Activated CD8-positive, alpha-beta memory T cell treated with anti-CD3 and anti-CD28 coated beads, Interleukin-2, amount 10 ng/mL, durations not matched to agents 7 days and 5 days (primary cell): ENCODE measurements around the gene IGF1R. TPM values are rescaled to one million over a fixed set of nuclear protein-coding genes. Genes with fewer than 3 reads are reported as not detected.

Experiments used
- ATAC-seq: fragments of 150-1000 bp; cut with Tn5 transposase; one replicate; pipeline ENCODE4 v1.10.0; 2021; ENCODE audit warnings: moderate library complexity
- CTCF ChIA-PET: fragments of 350-600 bp; sonication (Branson Sonifier 250); formaldehyde crosslinking; loops from one replicate; lab custom pipeline; 2021; ENCODE audit warnings: antibody characterized with exemption; lab: Charles Lee
- DNase-seq: peaks from one replicate; pipeline ENCODE4 v3.0.0-alpha.2; 2020
- H3K27ac Mint-ChIP-seq: one replicate; pipeline ENCODE4 v1.8.0; 2021; ENCODE audit warnings: mild to moderate bottlenecking, mixed read lengths
- H3K27me3 Mint-ChIP-seq: one replicate; pipeline ENCODE4 v1.8.0; 2021; ENCODE audit warnings: mixed read lengths
- H3K36me3 Mint-ChIP-seq: one replicate; pipeline ENCODE4 v1.8.0; 2021; ENCODE audit warnings: mild to moderate bottlenecking, mixed read lengths
- H3K4me1 Mint-ChIP-seq: one replicate; pipeline ENCODE4 v1.8.0; 2021; ENCODE audit warnings: mixed read lengths
- H3K4me3 Mint-ChIP-seq: one replicate; pipeline ENCODE4 v1.8.0; 2021; ENCODE audit warnings: mild to moderate bottlenecking, moderate library complexity, mixed read lengths
- H3K9me3 Mint-ChIP-seq: one replicate; pipeline ENCODE4 v1.8.0; 2022; ENCODE audit warnings: low read depth, mixed read lengths
- total RNA-seq, 2 experiments: library from RNA; stranded (reverse); gene quantifications; one replicate each; pipeline ENCODE4 v1.2.3, GENCODE V29; 2021

The IGF1R gene
- total RNA-seq, 2 experiments from 2014 or later = 6.2 to 7.0 TPM

DNA sequence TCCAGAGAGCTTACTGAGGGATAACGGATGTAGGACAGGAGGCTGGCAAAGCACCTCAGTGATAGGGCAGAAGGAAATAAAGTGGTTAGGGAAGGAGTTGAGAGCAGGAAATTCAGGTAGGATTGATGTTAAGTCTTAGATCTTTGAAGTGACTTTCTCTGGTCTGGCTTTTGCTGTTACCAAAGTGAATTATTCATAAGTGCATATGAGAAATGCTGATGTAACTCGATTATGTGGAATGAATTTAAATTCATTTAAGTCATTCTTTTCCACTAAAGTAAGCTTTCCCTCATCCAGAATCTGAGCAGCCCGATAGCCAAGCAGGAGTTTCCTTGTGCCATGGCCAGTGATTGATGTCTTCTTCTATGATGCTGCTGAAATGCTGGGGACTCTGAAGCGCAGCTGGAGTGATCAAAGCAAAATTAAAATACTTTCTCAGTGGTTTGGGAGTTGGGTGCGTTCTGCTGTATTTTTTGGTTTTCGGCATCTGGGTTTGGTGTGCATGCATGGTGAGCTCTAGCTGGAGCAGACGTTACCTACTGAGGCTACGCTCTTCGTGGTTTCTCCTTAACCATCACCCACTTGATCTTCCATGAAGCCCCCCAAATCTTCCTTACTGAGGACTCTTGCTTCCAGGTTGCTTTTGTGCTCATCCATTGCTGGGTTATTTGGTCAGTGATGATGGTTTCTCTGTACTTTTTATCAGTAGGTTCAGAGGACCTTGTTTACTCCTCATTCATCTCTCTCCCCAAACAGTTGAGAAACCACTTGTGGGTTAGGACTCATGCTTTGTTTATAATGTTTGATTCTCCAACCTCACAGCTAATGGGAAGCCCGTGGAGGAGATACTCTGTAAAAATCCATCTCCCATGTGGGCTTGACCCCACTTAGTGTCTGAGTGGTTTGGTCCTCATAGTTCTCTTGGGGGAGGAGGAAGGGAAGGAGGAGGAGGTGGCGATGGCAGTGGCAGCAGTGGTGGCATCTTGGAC is 72.5 kb downstream of the IGF1R start:
- Mint-ChIP-seq H3K27ac (no peak overlapping the region), H3K4me3 (no peak overlapping the region), H3K4me1 (peaks cover 4% of the 10 kb centered on the region)

DNA sequence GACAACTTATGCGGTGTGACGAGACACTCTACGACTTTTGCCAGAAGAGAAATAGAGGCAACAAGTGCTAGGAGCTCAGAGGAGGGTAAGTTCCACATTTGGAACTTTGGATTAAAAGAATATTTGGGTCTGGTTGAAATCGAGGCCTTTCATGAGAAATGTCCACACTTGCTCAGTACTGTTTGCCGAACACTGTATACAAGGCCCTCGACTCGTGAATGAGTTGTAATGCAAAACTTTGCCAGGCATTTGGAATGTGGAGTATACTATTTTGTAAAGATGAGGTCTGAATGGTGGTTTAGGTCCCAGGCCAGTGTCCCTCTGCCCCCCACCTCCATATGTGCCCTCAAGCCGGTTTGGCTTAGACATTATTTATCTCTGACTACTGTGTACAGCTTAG is 73.9 kb downstream of the IGF1R start:
- no peak for DNase-seq
- no peaks in the 10 kb centered on the region for H3K36me3 Mint-ChIP-seq
- H3K9me3 Mint-ChIP-seq = no peaks in the 10 kb centered on the region
- H3K4me3 Mint-ChIP-seq = no peak overlapping the region
- H3K27me3 Mint-ChIP-seq = no peaks in the 10 kb centered on the region
- no peak overlapping the region for H3K27ac Mint-ChIP-seq
- peaks cover 3% of the 10 kb centered on the region for H3K4me1 Mint-ChIP-seq
- ATAC-seq = no peak
- CTCF ChIA-PET = no interaction called here

More for the DNA sequence above, 72.5 kb downstream of the IGF1R start:
- Mint-ChIP-seq H3K36me3 (no peaks in the 10 kb centered on the region), H3K9me3 (no peaks in the 10 kb centered on the region), H3K27me3 (no peaks in the 10 kb centered on the region)
- DNase-seq (no peak), ATAC-seq (no peak)
- CTCF ChIA-PET = no interaction called here

DNA sequence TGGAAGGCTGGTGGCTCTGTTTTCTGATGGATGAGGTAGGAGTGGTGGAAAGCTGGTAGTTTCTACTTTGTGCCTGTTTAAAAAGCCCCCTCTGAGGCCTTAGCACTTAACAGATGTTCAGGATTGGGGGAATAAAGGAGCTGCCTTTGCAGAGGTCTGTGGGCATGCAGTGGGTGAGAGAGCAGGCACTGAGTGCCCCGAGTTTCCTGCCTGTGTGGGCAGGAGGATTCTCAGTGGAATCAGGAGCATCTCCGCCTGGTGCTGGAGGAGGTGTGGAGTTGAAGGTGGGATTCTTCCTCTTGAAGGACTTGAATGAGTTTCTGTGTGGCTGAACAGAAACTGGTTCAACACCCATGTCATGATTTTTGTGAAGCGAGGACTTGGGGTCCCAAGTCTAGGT is 74.3 kb downstream of the IGF1R start:
- Mint-ChIP-seq H3K9me3 (no peaks in the 10 kb centered on the region), H3K27me3 (no peaks in the 10 kb centered on the region), H3K36me3 (no peaks in the 10 kb centered on the region), H3K27ac (no peak overlapping the region), H3K4me3 (no peak overlapping the region), H3K4me1 (peaks cover 5% of the 10 kb centered on the region)
- ATAC-seq = no peak
- CTCF ChIA-PET = no interaction called here
- DNase-seq = no peak

DNA sequence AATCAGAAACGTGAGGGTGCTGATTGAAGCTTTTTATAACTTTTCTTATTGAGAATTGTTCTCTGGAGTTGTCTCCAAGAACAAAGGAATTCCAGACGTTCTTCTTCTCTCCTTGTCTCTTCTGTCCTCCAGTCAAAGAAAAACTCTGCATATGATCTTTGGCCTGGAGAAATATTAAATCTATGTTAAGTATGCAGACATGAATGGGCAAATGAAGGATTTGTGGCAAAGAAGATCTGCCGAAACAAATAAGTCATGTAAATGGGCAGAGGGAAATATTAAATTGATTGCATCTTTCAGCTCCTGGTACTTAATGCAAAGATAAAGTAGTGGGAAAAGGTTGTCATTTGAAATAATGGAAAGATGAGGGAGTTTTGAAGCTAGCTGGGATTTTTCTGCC is 74.9 kb downstream of the IGF1R start:
- H3K9me3 Mint-ChIP-seq = no peaks in the 10 kb centered on the region
- no peak for ATAC-seq

DNA sequence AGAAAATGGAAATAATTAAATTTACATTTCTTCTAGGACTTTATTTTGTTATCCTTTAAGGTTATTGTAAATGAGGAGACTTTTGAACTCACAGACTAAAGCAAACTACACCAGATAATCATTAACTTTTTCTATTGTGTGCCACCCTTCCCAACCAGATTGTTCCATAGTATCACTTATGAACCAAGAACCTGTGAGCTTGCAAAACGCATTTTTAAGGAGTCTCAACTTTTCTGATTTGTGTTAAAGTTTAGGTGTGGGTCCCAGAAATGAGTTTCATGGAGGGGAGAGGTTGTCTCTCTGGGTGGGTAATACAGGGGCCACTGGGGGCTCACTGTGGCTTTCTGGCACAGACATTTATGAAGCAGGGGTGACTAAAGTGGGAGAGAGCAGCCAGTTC is 75.7 kb downstream of the IGF1R start:
- Mint-ChIP-seq H3K9me3 (no peaks in the 10 kb centered on the region), H3K36me3 (no peaks in the 10 kb centered on the region), H3K4me1 (peaks cover 5% of the 10 kb centered on the region), H3K27me3 (no peaks in the 10 kb centered on the region), H3K27ac (no peak overlapping the region), H3K4me3 (no peak overlapping the region)
- ATAC-seq = no peak
- CTCF ChIA-PET = no interaction called here
- no peak for DNase-seq

More for the DNA sequence above, 74.9 kb downstream of the IGF1R start:
- H3K4me1 Mint-ChIP-seq = peaks cover 5% of the 10 kb centered on the region
- no peaks in the 10 kb centered on the region for H3K27me3 Mint-ChIP-seq
- no peaks in the 10 kb centered on the region for H3K36me3 Mint-ChIP-seq
- H3K4me3 Mint-ChIP-seq = no peak overlapping the region
- H3K27ac Mint-ChIP-seq = no peak overlapping the region
- CTCF ChIA-PET = no interaction called here
- no peak for DNase-seq

DNA sequence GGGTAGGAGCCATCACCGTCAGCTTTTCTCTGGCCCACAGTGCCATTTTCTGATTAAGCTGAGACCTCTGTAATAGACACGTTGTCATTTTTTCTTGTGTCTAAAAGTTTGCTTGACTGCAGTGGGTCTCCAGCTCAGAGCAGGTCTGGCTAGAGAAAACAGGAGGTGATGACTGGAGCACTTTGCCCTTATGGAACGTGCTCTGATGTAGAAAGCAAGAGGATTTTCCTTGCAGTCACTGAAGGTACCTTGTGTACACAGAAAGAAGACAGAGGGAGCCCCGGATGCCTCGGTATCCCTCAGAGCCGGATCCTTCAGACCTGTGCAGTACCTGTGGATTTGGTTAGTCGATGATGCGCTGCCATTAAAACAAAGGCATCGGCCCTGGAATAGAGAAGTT is 76.2 kb downstream of the IGF1R start:
- CTCF ChIA-PET = no interaction called here

DNA sequence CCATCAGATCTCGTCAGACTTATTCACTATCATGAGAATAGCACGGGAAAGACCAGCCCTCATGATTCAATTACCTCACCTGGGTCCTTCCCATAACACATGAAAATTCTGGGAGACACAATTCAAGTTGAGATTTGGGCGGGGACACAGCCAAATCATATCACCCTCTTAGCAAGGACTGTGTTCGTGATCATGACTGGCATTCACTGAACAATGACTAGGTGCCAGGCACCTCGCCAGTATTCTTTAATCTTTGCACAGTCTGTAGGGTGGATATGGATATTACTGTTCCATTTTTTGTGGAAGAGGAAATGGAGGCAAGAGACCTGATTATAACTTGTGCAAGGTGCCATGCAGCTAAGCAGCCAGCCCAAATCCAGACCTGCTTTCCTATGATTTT is 77.5 kb downstream of the IGF1R start:
- ATAC-seq (no peak), DNase-seq (no peak)
- H3K9me3 Mint-ChIP-seq = no peaks in the 10 kb centered on the region
- CTCF ChIA-PET = no interaction called here
- H3K27me3 Mint-ChIP-seq = no peaks in the 10 kb centered on the region
- H3K36me3 Mint-ChIP-seq = no peaks in the 10 kb centered on the region
- H3K4me1 Mint-ChIP-seq = peaks cover 5% of the 10 kb centered on the region
- H3K4me3 Mint-ChIP-seq = no peak overlapping the region
- H3K27ac Mint-ChIP-seq = no peak overlapping the region

More for the DNA sequence above, 76.2 kb downstream of the IGF1R start:
- DNase-seq (no peak), ATAC-seq (no peak)
- Mint-ChIP-seq H3K4me3 (no peak overlapping the region), H3K4me1 (peaks cover 5% of the 10 kb centered on the region), H3K27ac (no peak overlapping the region), H3K9me3 (no peaks in the 10 kb centered on the region), H3K36me3 (no peaks in the 10 kb centered on the region), H3K27me3 (no peaks in the 10 kb centered on the region)

DNA sequence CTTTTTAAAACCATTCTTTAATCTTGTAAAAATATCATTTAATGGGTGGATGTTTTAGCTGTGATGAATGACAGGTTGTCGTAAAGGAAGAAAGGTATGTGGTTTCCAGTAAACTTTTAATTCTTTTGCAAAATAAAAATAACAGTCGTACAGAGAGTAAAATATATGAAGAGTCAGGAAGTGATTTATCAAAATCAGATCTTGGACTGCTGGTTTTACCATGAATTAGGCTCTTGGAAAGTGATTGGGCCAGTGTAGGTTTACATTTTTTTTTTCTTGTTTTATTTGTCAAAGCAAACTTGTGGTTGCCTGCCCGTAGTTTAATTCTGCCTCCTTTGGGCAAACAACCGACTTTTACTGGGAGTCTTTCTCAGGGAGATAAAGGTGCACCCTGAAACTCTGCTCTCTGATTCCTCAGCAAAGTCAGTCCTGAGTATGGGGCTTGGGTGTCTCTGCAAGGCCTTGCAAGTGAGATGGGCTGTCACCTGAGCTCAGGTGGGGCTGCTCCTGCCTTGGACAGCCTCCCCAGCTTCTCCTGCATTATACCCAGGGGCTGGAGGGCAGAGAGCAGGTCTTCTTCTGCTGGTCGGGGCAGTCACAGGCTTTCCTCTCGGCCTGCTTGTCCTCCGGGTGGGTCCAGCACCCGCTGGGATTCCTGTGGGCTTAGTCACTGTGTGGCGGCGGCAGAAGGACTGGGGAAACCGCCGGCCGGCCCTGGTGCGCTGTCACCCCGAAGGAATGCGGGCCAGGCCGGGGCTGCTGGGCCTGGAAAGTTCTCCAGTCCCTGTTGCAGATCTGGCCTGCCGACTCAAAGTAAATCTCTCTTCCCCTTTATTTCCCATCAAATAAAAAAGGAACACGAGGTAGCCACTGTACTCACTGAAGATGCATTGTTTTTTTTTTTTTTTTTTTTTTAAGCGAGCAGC is 79.0 kb downstream of the IGF1R start:
- no peak for ATAC-seq
- peaks cover 5% of the 10 kb centered on the region for H3K4me1 Mint-ChIP-seq
- H3K27ac Mint-ChIP-seq = no peak overlapping the region
- no peak overlapping the region for H3K4me3 Mint-ChIP-seq
- CTCF ChIA-PET = no interaction called here
- H3K9me3 Mint-ChIP-seq = no peaks in the 10 kb centered on the region
- H3K36me3 Mint-ChIP-seq = no peaks in the 10 kb centered on the region
- H3K27me3 Mint-ChIP-seq = no peaks in the 10 kb centered on the region
- DNase-seq = no peak

DNA sequence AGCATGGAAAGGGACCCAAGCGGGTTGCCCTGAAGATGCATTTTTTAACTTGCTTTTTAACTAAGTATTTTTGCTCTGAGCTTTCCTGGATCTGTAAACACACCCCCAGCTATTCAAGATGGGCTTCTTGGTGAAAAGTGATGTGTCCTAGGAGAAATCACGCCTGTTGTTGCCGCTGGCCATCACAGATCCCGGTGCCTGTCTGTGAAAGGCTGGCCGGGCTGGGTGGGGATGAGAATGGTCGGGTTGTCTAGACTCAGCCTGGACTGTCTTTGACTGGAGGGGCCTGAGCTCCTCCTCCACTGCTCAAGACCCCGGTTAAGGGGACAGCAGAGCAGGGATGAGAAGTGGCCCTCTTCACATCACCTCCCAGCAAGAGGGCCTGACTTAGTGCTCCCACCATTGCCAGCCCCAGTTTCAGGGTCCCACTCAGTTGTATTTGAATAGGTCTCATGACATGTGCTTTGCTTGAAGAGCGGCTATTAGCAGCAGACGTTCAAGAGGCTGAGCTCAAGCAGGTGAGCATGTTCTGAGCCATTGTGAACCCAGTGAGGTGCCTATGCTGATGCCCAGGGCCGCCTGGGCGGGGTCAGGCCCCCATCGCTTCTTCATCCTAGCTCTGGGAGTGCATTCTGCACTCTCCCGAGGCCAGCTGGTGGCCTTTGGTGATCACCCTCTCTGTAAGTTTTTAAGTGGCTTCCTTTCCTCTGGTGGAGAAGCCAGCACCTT is 79.9 kb downstream of the IGF1R start:
- Mint-ChIP-seq H3K36me3 (no peaks in the 10 kb centered on the region), H3K9me3 (no peaks in the 10 kb centered on the region), H3K4me3 (no peak overlapping the region), H3K27ac (no peak overlapping the region), H3K27me3 (no peaks in the 10 kb centered on the region), H3K4me1 (peaks cover 5% of the 10 kb centered on the region)
- CTCF ChIA-PET = no interaction called here
- DNase-seq = no peak
- no peak for ATAC-seq

DNA sequence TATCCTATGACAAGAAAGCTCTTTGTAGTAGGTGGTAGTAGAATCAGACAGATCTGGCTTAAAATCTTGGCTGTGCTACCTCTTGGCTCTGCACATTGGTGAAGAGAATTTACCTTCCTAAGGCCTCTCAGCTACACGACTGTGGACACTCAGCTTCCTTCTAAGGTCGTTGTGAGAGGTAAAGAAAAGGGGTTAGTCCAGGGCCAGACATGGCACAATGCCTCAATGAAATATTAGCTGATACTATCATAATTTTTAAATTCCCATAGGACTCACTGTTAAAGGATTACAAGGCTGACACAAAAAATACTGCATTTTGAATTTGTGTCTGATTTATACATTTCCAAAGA is 80.4 kb downstream of the IGF1R start:
- Mint-ChIP-seq H3K36me3 (no peaks in the 10 kb centered on the region), H3K4me1 (peaks cover 5% of the 10 kb centered on the region), H3K4me3 (no peak overlapping the region), H3K27me3 (no peaks in the 10 kb centered on the region), H3K9me3 (no peaks in the 10 kb centered on the region), H3K27ac (no peak overlapping the region)
- ATAC-seq (no peak), DNase-seq (no peak)
- CTCF ChIA-PET = no interaction called here

DNA sequence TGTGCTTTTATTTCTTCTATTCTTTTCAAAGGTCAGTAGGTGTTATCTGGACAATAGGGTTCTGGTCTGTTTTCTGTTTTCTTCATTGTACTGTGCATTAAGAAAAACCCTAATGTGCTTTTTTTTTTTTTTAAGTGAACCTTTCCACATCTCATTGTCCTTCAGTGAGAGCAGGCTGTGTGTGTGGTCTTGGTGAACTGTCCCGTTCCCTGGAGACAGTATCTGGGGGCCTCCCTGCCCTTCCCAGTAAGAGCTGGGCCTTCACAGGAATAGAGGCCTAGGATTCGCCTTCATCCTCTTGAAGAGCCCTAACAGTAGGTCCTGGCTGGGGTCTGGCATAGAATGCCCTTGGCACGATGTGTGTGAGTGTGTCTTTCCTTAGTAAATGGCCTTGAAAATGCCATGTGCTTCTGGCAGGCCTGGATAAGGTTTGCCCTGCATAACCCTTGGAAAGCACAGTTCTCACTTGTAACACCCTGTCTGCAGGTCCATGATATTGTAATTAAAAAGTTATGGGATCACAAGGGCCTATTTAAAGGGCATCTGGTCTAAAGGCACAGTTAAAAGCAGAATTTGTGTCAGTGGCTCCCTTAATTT is 81.2 kb downstream of the IGF1R start:
- H3K36me3 Mint-ChIP-seq = no peaks in the 10 kb centered on the region
- no peaks in the 10 kb centered on the region for H3K27me3 Mint-ChIP-seq
- DNase-seq = no peak
- no peaks in the 10 kb centered on the region for H3K9me3 Mint-ChIP-seq
- H3K27ac Mint-ChIP-seq = no peak overlapping the region
- ATAC-seq = no peak
- H3K4me1 Mint-ChIP-seq = peaks cover 5% of the 10 kb centered on the region
- CTCF ChIA-PET = no interaction called here
- H3K4me3 Mint-ChIP-seq = no peak overlapping the region

DNA sequence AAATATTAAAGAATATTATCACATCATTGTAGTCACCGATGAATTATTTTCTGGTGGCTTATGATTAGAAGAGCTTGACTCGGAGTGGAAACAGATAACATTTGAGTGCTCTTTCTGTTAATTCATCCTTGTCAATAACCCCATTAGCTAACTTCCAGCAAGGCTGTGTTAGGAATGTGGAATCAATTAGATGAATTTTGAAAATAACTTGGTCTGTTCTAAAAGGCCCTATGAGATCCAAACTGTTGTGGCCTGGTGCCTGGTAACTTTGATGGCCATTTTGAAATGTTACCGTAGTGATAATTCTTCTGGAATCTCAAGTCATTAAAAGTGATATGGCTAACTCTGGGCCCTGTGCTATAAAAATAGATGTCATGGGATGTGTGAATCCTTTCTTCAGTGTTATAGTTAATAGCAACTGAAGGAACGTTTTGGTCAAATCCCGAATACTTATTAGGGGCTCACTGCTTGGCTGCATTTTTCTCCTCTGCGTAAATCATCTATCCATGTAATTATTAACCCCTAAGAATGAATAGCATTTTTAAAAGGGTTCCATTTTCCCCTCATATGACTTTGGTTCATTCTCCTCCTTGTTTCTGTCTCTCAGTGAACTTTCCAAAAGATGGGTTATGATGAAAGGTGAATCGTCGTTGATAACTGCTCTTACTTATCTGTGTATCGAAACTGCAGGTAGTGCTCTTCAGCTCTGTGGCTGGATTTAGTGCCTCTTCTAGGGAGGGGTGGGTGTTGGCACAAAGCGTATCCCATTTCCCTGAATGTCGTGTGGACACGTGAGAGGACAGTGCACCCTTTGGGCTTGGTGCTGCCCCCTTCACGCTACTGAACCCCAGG is 82.7 kb downstream of the IGF1R start:
- DNase-seq = no peak
- H3K4me3 Mint-ChIP-seq = no peak overlapping the region
- no peaks in the 10 kb centered on the region for H3K9me3 Mint-ChIP-seq
- H3K36me3 Mint-ChIP-seq = no peaks in the 10 kb centered on the region
- no peak overlapping the region for H3K27ac Mint-ChIP-seq
- CTCF ChIA-PET = interaction anchor here (1.0 kb wide), 1 partner anchor 17 kb away, joined by 3 read pairs; no protein-coding TSS in a partner anchor
- no peaks in the 10 kb centered on the region for H3K27me3 Mint-ChIP-seq
- no peak for ATAC-seq
- H3K4me1 Mint-ChIP-seq = peaks cover 5% of the 10 kb centered on the region
